HepG2 (cell line): ENCODE data around the gene POGLUT2. TPM values are rescaled to one million over a fixed set of nuclear protein-coding genes. Genes with fewer than 3 reads are reported as not detected.

Experiments
- ATF6 ChIP-seq: sonication (generic); formaldehyde crosslinking; conservative IDR thresholded peaks from 2 replicates; pipeline ENCODE4 v1.4.0; 2020; ENCODE audit warnings: missing genetic modification reagents
- BORCS8-MEF2B ChIP-seq: sonication (generic); formaldehyde crosslinking; IDR thresholded peaks from 2 replicates; pipeline ENCODE4 v1.8.0; 2022; ENCODE audit warnings: mild to moderate bottlenecking, missing genetic modification reagents
- IRF9 ChIP-seq: sonication (generic); formaldehyde crosslinking; IDR thresholded peaks from 2 replicates; pipeline ENCODE4 v1.8.0; 2022; ENCODE audit warnings: missing genetic modification reagents, mild to moderate bottlenecking, borderline replicate concordance
- MEF2D ChIP-seq: sonication (generic); formaldehyde crosslinking; IDR thresholded peaks from 2 replicates; pipeline ENCODE4 v1.5.1; 2020; ENCODE audit warnings: mild to moderate bottlenecking, missing genetic modification reagents
- NR2F1 ChIP-seq, 2 experiments: fragments of 450-650 bp in 1 of 2; formaldehyde crosslinking in 1 of 2; IDR thresholded peaks; 2 replicates each; pipeline versions ENCODE4 v1.5.0 to v1.6.1; 2016 to 2020; ENCODE audit warnings: mild to moderate bottlenecking in 1 of 2, missing compliant biosample characterization in 1 of 2, missing genetic modification reagents in 1 of 2, moderate library complexity in 1 of 2
- RCOR2 ChIP-seq: IDR thresholded peaks from 2 replicates; pipeline ENCODE4 v1.6.1; 2016; ENCODE audit warnings: missing biosample characterization, missing genetic modification reagents
- SIN3B ChIP-seq: fragments of 150-350 bp; IDR thresholded peaks from 2 replicates; pipeline ENCODE4 v1.6.1; 2014; ENCODE audit warnings: low read length
- SMAD1 ChIP-seq: sonication (generic); formaldehyde crosslinking; IDR thresholded peaks from 2 replicates; pipeline ENCODE4 v1.4.0; 2020; ENCODE audit warnings: missing genetic modification reagents, low read depth, mild to moderate bottlenecking, borderline replicate concordance
- STAT6 ChIP-seq: sonication (generic); formaldehyde crosslinking; IDR thresholded peaks from 2 replicates; pipeline ENCODE4 v1.4.0; 2020; ENCODE audit warnings: missing genetic modification reagents, mild to moderate bottlenecking, borderline replicate concordance
- UBTF ChIP-seq: sonication (generic); formaldehyde crosslinking; IDR thresholded peaks from 2 replicates; pipeline ENCODE4 v1.4.0; 2020; ENCODE audit warnings: mild to moderate bottlenecking, missing genetic modification reagents
- ZFP62 ChIP-seq: sonication (generic); formaldehyde crosslinking; IDR thresholded peaks from 2 replicates; pipeline ENCODE4 v1.4.0; 2020; ENCODE audit warnings: missing genetic modification reagents
- ZNF205 ChIP-seq: IDR thresholded peaks from 2 replicates; pipeline ENCODE4 v1.6.1; 2018; ENCODE audit warnings: missing biosample characterization, missing genetic modification reagents
- ZNF274 ChIP-seq: sonication (generic); formaldehyde crosslinking; IDR thresholded peaks from 2 replicates; pipeline ENCODE4 v1.5.1; 2020; ENCODE audit warnings: mild to moderate bottlenecking, missing genetic modification reagents
- ZNF296 ChIP-seq: sonication (generic); formaldehyde crosslinking; conservative IDR thresholded peaks from 2 replicates; pipeline ENCODE4 v1.5.0; 2020; ENCODE audit warnings: mild to moderate bottlenecking, missing genetic modification reagents
- ZNF331 ChIP-seq: sonication (generic); formaldehyde crosslinking; IDR thresholded peaks from 2 replicates; pipeline ENCODE4 v1.4.0; 2020; ENCODE audit warnings: missing genetic modification reagents
- ZNF34 ChIP-seq: sonication (generic); formaldehyde crosslinking; IDR thresholded peaks from 2 replicates; pipeline ENCODE4 v1.4.0; 2020; ENCODE audit warnings: mild to moderate bottlenecking, missing genetic modification reagents, borderline replicate concordance
- ZNF768 ChIP-seq: sonication (generic); formaldehyde crosslinking; IDR thresholded peaks from 2 replicates; pipeline ENCODE4 v1.4.0; 2020; ENCODE audit warnings: missing genetic modification reagents
- ZNF772 ChIP-seq: sonication (generic); formaldehyde crosslinking; IDR thresholded peaks from 2 replicates; pipeline ENCODE4 v1.5.0; 2020; ENCODE audit warnings: mild to moderate bottlenecking, missing genetic modification reagents
- ZNF781 ChIP-seq: sonication (generic); formaldehyde crosslinking; IDR thresholded peaks from 2 replicates; pipeline ENCODE4 v1.5.1; 2020; ENCODE audit warnings: borderline replicate concordance, mild to moderate bottlenecking, missing genetic modification reagents; ENCODE audit errors: not compliant biosample characterization
- ZNF816 ChIP-seq: sonication (generic); formaldehyde crosslinking; IDR thresholded peaks from 2 replicates; pipeline ENCODE4 v1.8.0; 2022; ENCODE audit warnings: missing genetic modification reagents, mild to moderate bottlenecking, borderline replicate concordance
- polyA plus RNA-seq, 8 experiments: library from polyadenylated mRNA; depleted of rRNA in 3 of 8; stranded (reverse) in 7 of 8; unstranded in 1 of 8; fragments of >200 nt; fragmentation: Illumina TruSeq in 4 of 8; extraction: Trizol in 4 of 8; gene quantifications; 2 replicates each; pipeline versions ENCODE4 v1.2.1 to v1.2.3, GENCODE V29; 2011 to 2016; ENCODE audit warnings: low read depth in 4 of 8, missing spikeins in 1 of 8, mixed read lengths in 1 of 8; ENCODE audit not compliant: insufficient read depth in 1 of 8
- total RNA-seq, 5 experiments: library from RNA; depleted of rRNA; stranded (reverse); fragments of >200 nt; fragmentation: Illumina TruSeq; extraction: Trizol; gene quantifications; 2 replicates each; pipeline ENCODE4 v1.2.3, GENCODE V29; 2016; ENCODE audit warnings: low read depth in 1 of 5
- TF ChIP-seq, protein P1 (sequence below): sonication (generic); formaldehyde crosslinking; IDR thresholded peaks from 2 replicates; pipeline ENCODE4 v1.5.1; 2020; ENCODE audit warnings: missing genetic modification reagents, mild to moderate bottlenecking, borderline replicate concordance

The POGLUT2 gene
- total and polyA plus RNA-seq, 2 of the 13 experiments (the other 11 are each of a cell fraction or from before 2014, with no cell fraction given) = 18.0 to 26.1 TPM

- TF ChIP-seq SMAD1 (CRISPR knock-in tag) = no peak
- peak; percentile 44; the same call in 1 of the 2 replicates for TF ChIP-seq ZNF772 (CRISPR knock-in tag)
- TF ChIP-seq ZNF331 = peak; percentile 41; the same call in 1 of the 2 replicates
- no peak for TF ChIP-seq ZFP62
- TF ChIP-seq ZNF205 (CRISPR knock-in tag) = 0 out of 2 replicates have a peak, but pooled peaks have one; percentile 22
- TF ChIP-seq ZNF274 = no peak
- no peak for TF ChIP-seq ATF6 (CRISPR knock-in tag)
- TF ChIP-seq BORCS8-MEF2B (CRISPR knock-in tag) = no peak
- no peak for TF ChIP-seq ZNF816 (CRISPR knock-in tag)
- no peak for TF ChIP-seq MEF2D (CRISPR knock-in tag)
- TF ChIP-seq UBTF (CRISPR knock-in tag) = no peak
- no peak for TF ChIP-seq ZNF34 (CRISPR knock-in tag)
- TF ChIP-seq RCOR2 (CRISPR knock-in tag) = no peak
- TF ChIP-seq ZNF768 = no peak
- no peak for TF ChIP-seq ZNF781 (CRISPR knock-in tag)
- TF ChIP-seq, protein P1, sequence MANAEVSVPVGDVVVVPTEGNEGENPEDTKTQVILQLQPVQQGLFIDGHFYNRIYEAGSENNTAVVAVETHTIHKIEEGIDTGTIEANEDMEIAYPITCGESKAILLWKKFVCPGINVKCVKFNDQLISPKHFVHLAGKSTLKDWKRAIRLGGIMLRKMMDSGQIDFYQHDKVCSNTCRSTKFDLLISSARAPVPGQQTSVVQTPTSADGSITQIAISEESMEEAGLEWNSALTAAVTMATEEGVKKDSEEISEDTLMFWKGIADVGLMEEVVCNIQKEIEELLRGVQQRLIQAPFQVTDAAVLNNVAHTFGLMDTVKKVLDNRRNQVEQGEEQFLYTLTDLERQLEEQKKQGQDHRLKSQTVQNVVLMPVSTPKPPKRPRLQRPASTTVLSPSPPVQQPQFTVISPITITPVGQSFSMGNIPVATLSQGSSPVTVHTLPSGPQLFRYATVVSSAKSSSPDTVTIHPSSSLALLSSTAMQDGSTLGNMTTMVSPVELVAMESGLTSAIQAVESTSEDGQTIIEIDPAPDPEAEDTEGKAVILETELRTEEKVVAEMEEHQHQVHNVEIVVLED (CRISPR knock-in tag) = no peak
- no peak for TF ChIP-seq STAT6
- TF ChIP-seq ZNF296 (CRISPR knock-in tag) = no peak
- TF ChIP-seq NR2F1 (CRISPR knock-in tag; IDR thresholded peaks at IDR 0.05) = no peak
- TF ChIP-seq SIN3B = no peak
- TF ChIP-seq IRF9 (CRISPR knock-in tag) = no peak
Measured at GRCh38 chr13:102770435-102770834, 28.3 kb downstream of the POGLUT2 start (continued).
